ENCODE data around the gene PRDM16. TPM values are rescaled to one million over a fixed set of nuclear protein-coding genes. Genes with fewer than 3 reads are reported as not detected.

Gene PRDM16
- total RNA-seq, 1 experiment from 2014 or later, result 0.09 TPM

GRCh38 chr1:3466366-3467075, 397.5 kb downstream of the PRDM16 start:
- BruUV-seq (replicated peaks), result no TSS peak
- H3K27me3 Mint-ChIP-seq (ENCODE audit: unreplicated experiment), result no peaks in the 10 kb centered on the region
- intact Hi-C loops (cut with micrococcal nuclease; ENCODE audit: unreplicated experiment), result no loop called here
- DNase-seq, result no peak
- no peak overlapping the region for H3K27ac Mint-ChIP-seq (ENCODE audit: unreplicated experiment)
- CTCF ChIA-PET, result interaction anchor here (0.6 kb wide), 1 partner anchor 1462 kb away, joined by 3 read pairs; no protein-coding TSS in a partner anchor
- H3K4me3 Mint-ChIP-seq (ENCODE audit: low read depth, unreplicated experiment), result no peak overlapping the region
- H3K36me3 Mint-ChIP-seq (ENCODE audit: insufficient read depth, unreplicated experiment), result peaks cover 15% of the 10 kb centered on the region
- no peak for TF ChIP-seq CTCF (IDR thresholded peaks at IDR 0.05; ENCODE audit: unreplicated experiment)
- H3K4me1 Mint-ChIP-seq (ENCODE audit: low read depth, unreplicated experiment), result no peaks in the 10 kb centered on the region
- H3K9me3 Mint-ChIP-seq (ENCODE audit: low read depth, unreplicated experiment), result no peaks in the 10 kb centered on the region

GRCh38 chr1:3467096-3468036, 398.4 kb downstream of the PRDM16 start:
- no peak for DNase-seq
- CTCF ChIA-PET, result no interaction called here
- peaks cover 15% of the 10 kb centered on the region for H3K36me3 Mint-ChIP-seq (ENCODE audit: insufficient read depth, unreplicated experiment)
- no peak overlapping the region for H3K27ac Mint-ChIP-seq (ENCODE audit: unreplicated experiment)
- H3K9me3 Mint-ChIP-seq (ENCODE audit: low read depth, unreplicated experiment), result no peaks in the 10 kb centered on the region
- H3K4me3 Mint-ChIP-seq (ENCODE audit: low read depth, unreplicated experiment), result no peak overlapping the region
- no peaks in the 10 kb centered on the region for H3K27me3 Mint-ChIP-seq (ENCODE audit: unreplicated experiment)
- H3K4me1 Mint-ChIP-seq (ENCODE audit: low read depth, unreplicated experiment), result no peaks in the 10 kb centered on the region
- intact Hi-C loops (cut with micrococcal nuclease; ENCODE audit: unreplicated experiment), result no loop called here
- no peak for TF ChIP-seq CTCF (IDR thresholded peaks at IDR 0.05; ENCODE audit: unreplicated experiment)
- no TSS peak for BruUV-seq (replicated peaks)

- TF ChIP-seq CTCF (IDR thresholded peaks at IDR 0.05; ENCODE audit: unreplicated experiment), result no peak
- intact Hi-C loops (cut with micrococcal nuclease; ENCODE audit: unreplicated experiment), result no loop called here
- H3K9me3 Mint-ChIP-seq (ENCODE audit: low read depth, unreplicated experiment), result no peaks in the 10 kb centered on the region
- no peak overlapping the region for H3K4me3 Mint-ChIP-seq (ENCODE audit: low read depth, unreplicated experiment)
- DNase-seq, result no peak
- H3K27me3 Mint-ChIP-seq (ENCODE audit: unreplicated experiment), result no peaks in the 10 kb centered on the region
- no peaks in the 10 kb centered on the region for H3K4me1 Mint-ChIP-seq (ENCODE audit: low read depth, unreplicated experiment)
- H3K27ac Mint-ChIP-seq (ENCODE audit: unreplicated experiment), result no peak overlapping the region
- CTCF ChIA-PET, result no interaction called here
- peaks cover 21% of the 10 kb centered on the region for H3K36me3 Mint-ChIP-seq (ENCODE audit: insufficient read depth, unreplicated experiment)
- no TSS peak for BruUV-seq (replicated peaks)
Observed at GRCh38 chr1:3468236-3469103, 399.5 kb downstream of the PRDM16 start.
